H1 (cell line): ENCODE measurements around the gene SPRN. TPM values are rescaled to one million over a fixed set of nuclear protein-coding genes. Genes with fewer than 3 reads are reported as not detected.

Source experiments
- CTCF ChIA-PET: fragments of 300-600 bp; sonication (Branson Sonifier 250); formaldehyde crosslinking; loops from one replicate; lab custom pipeline; 2021; ENCODE audit not compliant: partially characterized antibody; lab: Charles Lee
- POLR2A ChIA-PET: fragments of 300-600 bp; sonication (Branson Sonifier 250); formaldehyde crosslinking; loops from one replicate; lab custom pipeline; 2021; ENCODE audit warnings: inconsistent platforms; ENCODE audit not compliant: partially characterized antibody; lab: Charles Lee
- DNase-seq, 2 experiments: peaks; one replicate each; pipeline versions ENCODE4 v3.0.0 to v3.0.0-alpha.2; 2010 to 2022; ENCODE audit warnings: low spot score in 2 of 2, low read depth in 1 of 2, mixed read lengths in 1 of 2
- FAIRE-seq: peaks from 2 replicates; lab custom pipeline; 2011; peaks lifted over from hg19 to GRCh38; lab: Jason Lieb, UNC
- H2AFZ ChIP-seq: 2 replicates; pipeline ENCODE4 v1.8.1; 2012; ENCODE audit warnings: low read length, inconsistent platforms
- H2AK5ac ChIP-seq: 2 replicates; pipeline ENCODE4 v1.6.1; 2013; ENCODE audit warnings: low read depth, low read length
- H2BK120ac ChIP-seq: replicated peaks from 2 replicates; pipeline ENCODE3; 2013; ENCODE audit warnings: low read depth, low read length, inconsistent platforms
- H2BK12ac ChIP-seq: 2 replicates; pipeline ENCODE4 v1.6.1; 2013; ENCODE audit warnings: low read depth, low read length
- H2BK15ac ChIP-seq: 2 replicates; pipeline ENCODE4 v1.6.1; 2013; ENCODE audit warnings: low read length
- H2BK20ac ChIP-seq: 2 replicates; pipeline ENCODE4 v1.6.1; 2013; ENCODE audit warnings: low read length
- H2BK5ac ChIP-seq: 2 replicates; pipeline ENCODE4 v1.6.1; 2013; ENCODE audit warnings: low read depth, low read length
- H3K14ac ChIP-seq: 2 replicates; pipeline ENCODE4 v1.6.1; 2013; ENCODE audit warnings: inconsistent platforms; ENCODE audit not compliant: insufficient read length
- H3K18ac ChIP-seq: 2 replicates; pipeline ENCODE4 v1.6.1; 2013; ENCODE audit warnings: low read length; ENCODE audit errors: extremely low read depth
- H3K23ac ChIP-seq: 2 replicates; pipeline ENCODE4 v1.6.1; 2013; ENCODE audit warnings: inconsistent platforms; ENCODE audit not compliant: insufficient read length
- H3K23me2 ChIP-seq: 2 replicates; pipeline ENCODE4 v1.6.1; 2013; ENCODE audit warnings: low read depth, low read length
- H3K27ac ChIP-seq: 2 replicates; pipeline ENCODE4 v1.6.1; 2011; ENCODE audit warnings: low read depth, low read length, inconsistent platforms
- H3K27me3 ChIP-seq, 4 experiments: replicated peaks in 1 of 4; 1 replicate in 1 of 4; 2 replicates in 3 of 4; pipeline versions ENCODE4 v1.6.1 to v1.8.1; 2011 to 2013; ENCODE audit warnings: low read length in 3 of 4, mild to moderate bottlenecking in 3 of 4, inconsistent platforms in 2 of 4, mixed read lengths in 2 of 4, moderate library complexity in 1 of 4; ENCODE audit not compliant: control insufficient read depth in 3 of 4, insufficient read depth in 3 of 4; ENCODE audit errors: extremely low read depth in 1 of 4
- H3K36me3 ChIP-seq, 4 experiments: 2 replicates each; pipeline versions ENCODE4 v1.6.1 to v1.8.1; 2011 to 2013; ENCODE audit warnings: mild to moderate bottlenecking in 4 of 4, low read length in 3 of 4, moderate library complexity in 2 of 4, control low read depth in 1 of 4, inconsistent platforms in 1 of 4; ENCODE audit not compliant: insufficient read depth in 4 of 4, control insufficient read depth in 2 of 4
- H3K4ac ChIP-seq: replicated peaks from 2 replicates; pipeline ENCODE3; 2013; ENCODE audit warnings: low read length, low read depth, mixed read lengths, inconsistent platforms; ENCODE audit not compliant: insufficient read length
- H3K4me1 ChIP-seq, 4 experiments: replicated peaks in 1 of 4; 1 replicate in 1 of 4; 2 replicates in 3 of 4; pipeline versions ENCODE4 v1.6.1 to v1.8.1; 2011 to 2013; ENCODE audit warnings: low read length in 3 of 4, inconsistent platforms in 2 of 4, mixed read lengths in 1 of 4; ENCODE audit not compliant: insufficient read depth in 4 of 4, control insufficient read depth in 3 of 4
- H3K4me2 ChIP-seq, 2 experiments: 2 replicates each; pipeline versions ENCODE4 v1.6.1 to v1.8.1; 2011 to 2013; ENCODE audit warnings: low read depth in 2 of 2, low read length in 2 of 2, control low read depth in 1 of 2, inconsistent platforms in 1 of 2, mild to moderate bottlenecking in 1 of 2; ENCODE audit not compliant: insufficient read depth in 1 of 2
- H3K4me3 ChIP-seq, 4 experiments: fragments of 200-600, 300-600 bp in 1 of 4; sonication (generic), shearing (Covaris generic), sonication (Bioruptor Twin) in 1 of 4; 2 replicates each; pipeline versions ENCODE4 v1.5.1 to v1.8.1; 2011 to 2016; ENCODE audit warnings: low read length in 4 of 4, low read depth in 3 of 4, control low read depth in 2 of 4, inconsistent platforms in 2 of 4, mild to moderate bottlenecking in 2 of 4, mixed read lengths in 1 of 4, moderate library complexity in 1 of 4; ENCODE audit not compliant: insufficient read depth in 2 of 4; ENCODE audit errors: extremely low read depth in 1 of 4
- H3K56ac ChIP-seq: replicated peaks from 2 replicates; pipeline ENCODE3; 2013; ENCODE audit warnings: low read depth, mild to moderate bottlenecking, mixed read lengths, low read length, inconsistent platforms; ENCODE audit not compliant: insufficient read length
- H3K79me1 ChIP-seq: 2 replicates; pipeline ENCODE4 v1.6.1; 2013; ENCODE audit warnings: low read depth, low read length, control low read depth
- H3K79me2 ChIP-seq, 2 experiments: 2 replicates each; pipeline versions ENCODE4 v1.6.1 to v1.8.1; 2012 to 2013; ENCODE audit warnings: low read length in 2 of 2, mild to moderate bottlenecking in 2 of 2, inconsistent platforms in 1 of 2; ENCODE audit not compliant: insufficient read depth in 2 of 2, control insufficient read depth in 1 of 2
- H3K9ac ChIP-seq, 4 experiments: replicated peaks in 1 of 4; 1 replicate in 1 of 4; 2 replicates in 3 of 4; pipeline versions ENCODE4 v1.6.1 to v1.8.1; 2011 to 2013; ENCODE audit warnings: low read depth in 3 of 4, low read length in 3 of 4, control low read depth in 2 of 4, mild to moderate bottlenecking in 2 of 4, moderate library complexity in 2 of 4, inconsistent platforms in 1 of 4; ENCODE audit errors: extremely low read depth in 1 of 4
- H3K9me3 ChIP-seq, 2 experiments: 2 replicates each; pipeline versions ENCODE4 v1.6.1 to v1.8.1; 2012 to 2013; ENCODE audit warnings: mild to moderate bottlenecking in 2 of 2, moderate library complexity in 2 of 2, control low read depth in 1 of 2, inconsistent platforms in 1 of 2, low read depth in 1 of 2, low read length in 1 of 2, mixed read lengths in 1 of 2; ENCODE audit not compliant: insufficient read depth in 2 of 2
- H4K20me1 ChIP-seq, 2 experiments: replicated peaks in 1 of 2; 2 replicates each; pipeline versions ENCODE3 to v1.8.1; 2011 to 2013; ENCODE audit warnings: inconsistent platforms in 2 of 2, low read length in 2 of 2, mild to moderate bottlenecking in 1 of 2; ENCODE audit not compliant: insufficient read depth in 2 of 2, control insufficient read depth in 1 of 2
- H4K5ac ChIP-seq: 2 replicates; pipeline ENCODE4 v1.6.1; 2013; ENCODE audit warnings: low read length, low read depth, mixed read lengths, inconsistent platforms; ENCODE audit not compliant: insufficient read length
- H4K8ac ChIP-seq: 2 replicates; pipeline ENCODE4 v1.8.0; 2013; ENCODE audit warnings: mild to moderate bottlenecking, moderate library complexity, low read length, inconsistent platforms; ENCODE audit not compliant: insufficient read depth; ENCODE audit errors: extremely low read depth
- H4K91ac ChIP-seq: replicated peaks from 2 replicates; pipeline ENCODE3; 2013; ENCODE audit warnings: low read length, mixed read lengths, inconsistent platforms; ENCODE audit not compliant: insufficient read length
- E2F6 ChIP-seq: IDR thresholded peaks from 2 replicates; pipeline ENCODE4 v1.6.1; 2012; ENCODE audit warnings: inconsistent platforms
- KDM5A ChIP-seq: fragments of 200-600 bp; IDR thresholded peaks from 2 replicates; pipeline ENCODE4 v1.7.1; 2012; ENCODE audit warnings: mild to moderate bottlenecking, low read length, inconsistent platforms, mixed read lengths
- ZNF274 ChIP-seq: IDR thresholded peaks from 2 replicates; pipeline ENCODE4 v1.7.0; 2012; ENCODE audit warnings: low read length, borderline replicate concordance; ENCODE audit errors: extremely low read depth
- WGBS, 2 experiments: shearing (Covaris generic) in 1 of 2; methylation state at CpG; one replicate each; pipeline versions ENCODE4 v1.1.6 to v1.1.7; 2013 to 2015; ENCODE audit warnings: low lambda C conversion rate in 2 of 2, mixed read lengths in 2 of 2, inconsistent platforms in 1 of 2, low coverage in 1 of 2, missing lambda C conversion rate in 1 of 2; ENCODE audit not compliant: insufficient replicate concordance in 2 of 2, insufficient coverage in 1 of 2, insufficient read length in 1 of 2; ENCODE audit errors: extremely low coverage in 1 of 2, missing lambda C conversion rate in 1 of 2; 5-methylcytosine and 5-hydroxymethylcytosine counted together
- polyA plus RNA-seq, 7 experiments: library from polyadenylated mRNA; depleted of rRNA in 3 of 7; stranded (reverse) in 5 of 7; unstranded in 2 of 7; fragments of >200 nt in 5 of 7; fragments of 200-250 nt in 2 of 7; gene quantifications; 1 replicate in 5 of 7; 2 replicates in 1 of 7; 4 replicates in 1 of 7; pipeline versions ENCODE4 v1.2.1 to v1.2.3, GENCODE V29; 2011 to 2013; ENCODE audit warnings: missing spikeins in 2 of 7, mixed read lengths in 2 of 7
- total RNA-seq: library from RNA; stranded (reverse); fragmentation: NEBNext Ultra II Directional; extraction: Animal tissue kit (Norgen Biotek cat#: 25700); gene quantifications from 2 replicates; pipeline ENCODE4 v1.2.1, GENCODE V29; 2021

SPRN gene
- total and polyA plus RNA-seq, 2 of the 8 experiments (the other 6 are each of a cell fraction or from before 2014, with no cell fraction given): 0.23 to 0.24 TPM

DNA sequence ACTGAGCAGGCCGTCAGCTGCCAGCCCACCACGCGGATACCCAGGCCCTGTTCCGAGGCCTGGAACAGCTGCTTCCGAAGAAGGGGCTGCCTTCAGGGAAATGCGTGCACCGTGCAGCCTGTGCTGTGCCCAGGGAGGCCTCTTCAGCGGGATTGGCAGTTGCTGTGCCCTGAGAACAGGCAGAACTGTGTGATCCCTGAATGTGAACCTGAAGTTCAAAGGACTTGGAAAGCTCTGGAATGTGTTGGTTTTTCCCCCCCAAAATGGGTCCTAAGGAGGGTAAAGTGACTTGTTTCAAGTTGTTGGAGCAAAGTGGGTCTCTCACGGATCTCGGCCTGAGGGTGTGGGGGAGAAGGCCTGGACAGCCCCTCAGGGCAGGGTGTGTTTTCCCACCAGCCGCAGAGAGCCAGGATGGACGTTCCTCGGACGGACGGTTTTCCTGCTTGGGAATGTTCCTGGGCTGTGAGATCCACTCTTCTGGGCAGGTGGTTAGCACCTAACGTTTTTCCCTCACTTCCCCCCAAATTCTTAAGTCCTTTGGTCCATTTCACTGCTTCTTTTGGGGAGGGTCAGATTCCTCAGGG is 2.1 kb downstream of the SPRN start:
- Histone ChIP-seq H3K4me1 (peaks cover 0 to 6% (median 0%) of the 10 kb centered on the region in 4 experiments; a peak in 2 of 7 replicates), H3K9me3 (peaks cover 0 to 3% of the 10 kb centered on the region in 2 experiments; a peak in 1 of 4 replicates), H4K8ac (no peak overlapping the region; the same call in 1 of the 2 replicates), H3K23me2 (peaks cover 3% of the 10 kb centered on the region; the same call in 1 of the 2 replicates), H3K79me2 (no peaks in the 10 kb centered on the region), H3K23ac (no peak overlapping the region), H3K4ac (no peak overlapping the region), H3K79me1 (no peaks in the 10 kb centered on the region), H3K27me3 (peaks cover 0 to 8% (median under 1%) of the 10 kb centered on the region in 4 experiments; a peak in 3 of 7 replicates), H4K91ac (no peak overlapping the region), H3K36me3 (peaks cover 0 to 4% (median 0%) of the 10 kb centered on the region in 4 experiments; a peak in 1 of 8 replicates)
- POLR2A ChIA-PET: interaction anchor here (1.4 to 1.7 kb wide), 5 partner anchors 28 to 108 kb away, joined by 3 to 5 read pairs (median 4); partner anchors contain the start of gene MTG1
- no peak for FAIRE-seq
- no peak for TF ChIP-seq KDM5A
- peak; percentile 67 for TF ChIP-seq E2F6
- TF ChIP-seq ZNF274: no peak
- TF ChIP-seq, all 59 proteins: peak for 1
- H3K4me2 ChIP-seq: no peak overlapping the region; a peak in 2 of 4 replicates
- WGBS, 2 experiments: 83% methylated on average over 16 of the region's 16 CpGs; no CpG with 5 or more reads in 1 of the 2 experiments
- no peak overlapping the region for H3K27ac ChIP-seq
- CTCF ChIA-PET: interaction anchor here (1.7 kb wide), 1 partner anchor 71 kb away, joined by 3 read pairs; no protein-coding TSS in a partner anchor
- no peak overlapping the region for H4K5ac ChIP-seq
- DNase-seq: no peak
- H3K56ac ChIP-seq: no peak overlapping the region
- H3K18ac ChIP-seq: no peak overlapping the region
- H2AK5ac ChIP-seq: peak overlapping the region; percentile 39; the same call in 1 of the 2 replicates
- no peak overlapping the region for H3K9ac ChIP-seq
- H2BK120ac ChIP-seq: no peak overlapping the region
- H3K4me3 ChIP-seq: no peak overlapping the region
- H2AFZ ChIP-seq: no peak overlapping the region
- H4K20me1 ChIP-seq: peaks cover 5 to 22% of the 10 kb centered on the region in 2 experiments
- no peak overlapping the region for H3K14ac ChIP-seq
- no peak overlapping the region for H2BK15ac ChIP-seq
- no peak overlapping the region for H2BK20ac ChIP-seq
- no peak overlapping the region for H2BK12ac ChIP-seq
- no peak overlapping the region for H2BK5ac ChIP-seq
